Activated B cell treated with CpG ODN at 0.5 μM for 24 hours (primary cell): ENCODE data around the gene PPFIA1. TPM values are rescaled to one million over a fixed set of nuclear protein-coding genes. Genes with fewer than 3 reads are reported as not detected.

Experiments
- ATAC-seq: fragments of 200-7000 bp; cut with Tn5 transposase; one replicate; pipeline ENCODE4 v1.10.0; 2021; ENCODE audit warnings: low read depth, mild to moderate bottlenecking, moderate library complexity
- CTCF ChIA-PET: fragments of 350-600 bp; sonication (Branson Sonifier 250); formaldehyde crosslinking; loops from one replicate; lab custom pipeline; 2021; ENCODE audit warnings: antibody characterized with exemption; lab: Charles Lee
- POLR2A ChIA-PET: fragments of 350-600 bp; sonication (Branson Sonifier 250); formaldehyde crosslinking; loops from one replicate; lab custom pipeline; 2021; ENCODE audit warnings: antibody characterized with exemption; lab: Charles Lee
- DNase-seq: peaks from one replicate; pipeline ENCODE4 v3.0.0; 2022
- H3K27ac Mint-ChIP-seq: one replicate; pipeline ENCODE4 v1.8.0; 2020; ENCODE audit warnings: mixed read lengths
- H3K27me3 Mint-ChIP-seq: one replicate; pipeline ENCODE4 v1.8.0; 2021; ENCODE audit warnings: mixed read lengths
- H3K36me3 Mint-ChIP-seq: one replicate; pipeline ENCODE4 v1.8.0; 2021; ENCODE audit warnings: low read depth, mixed read lengths
- H3K4me1 Mint-ChIP-seq: one replicate; pipeline ENCODE4 v1.8.0; 2021; ENCODE audit warnings: mixed read lengths
- H3K4me3 Mint-ChIP-seq: one replicate; pipeline ENCODE4 v1.8.0; 2020; ENCODE audit warnings: mild to moderate bottlenecking, mixed read lengths
- H3K9me3 Mint-ChIP-seq: one replicate; pipeline ENCODE4 v1.8.0; 2020; ENCODE audit warnings: mixed read lengths
- CTCF ChIP-seq: fragments of 200-600 bp; IDR thresholded peaks from one replicate; pipeline ENCODE4 v1.8.0; 2022; ENCODE audit warnings: antibody characterized with exemption, mild to moderate bottlenecking
- intact Hi-C: fragments of 100-400 bp; cut with micrococcal nuclease; formaldehyde crosslinking; loops from one replicate; pipeline ENCODE4 v1.15.1; 2024
- total RNA-seq: library from RNA; stranded (reverse); gene quantifications from 2 replicates; pipeline ENCODE4 v1.2.3, GENCODE V29; 2022

Gene PPFIA1
- total RNA-seq, 1 donor from 2014 or later, result 53.3 TPM

- TF ChIP-seq CTCF, result no peak
- DNase-seq (no peak), ATAC-seq (no peak)
- Mint-ChIP-seq H3K27ac (no peak overlapping the region), H3K36me3 (peaks cover 78% of the 10 kb centered on the region), H3K4me1 (no peaks in the 10 kb centered on the region), H3K27me3 (no peaks in the 10 kb centered on the region), H3K9me3 (no peaks in the 10 kb centered on the region), H3K4me3 (no peak overlapping the region)
- intact Hi-C loops, result no loop called here
- CTCF ChIA-PET, result no interaction called here
- POLR2A ChIA-PET, result no interaction called here
Measured at GRCh38 chr11:70376621-70377020, 106.1 kb downstream of the PPFIA1 start.

- no peak for ATAC-seq
- no peaks in the 10 kb centered on the region for H3K4me1 Mint-ChIP-seq
Measured at GRCh38 chr11:70377645-70378044, 107.2 kb downstream of the PPFIA1 start.

GRCh38 chr11:70378506-70379134, 108.1 kb downstream of the PPFIA1 start:
- intact Hi-C loops, result no loop called here
- ChIA-PET CTCF (no interaction called here), POLR2A (no interaction called here)
- Mint-ChIP-seq H3K36me3 (peaks cover 80% of the 10 kb centered on the region), H3K4me3 (no peak overlapping the region), H3K4me1 (no peaks in the 10 kb centered on the region), H3K27me3 (no peaks in the 10 kb centered on the region), H3K27ac (no peak overlapping the region), H3K9me3 (no peaks in the 10 kb centered on the region)
- ATAC-seq (no peak), DNase-seq (no peak)
- no peak for TF ChIP-seq CTCF

More at GRCh38 chr11:70377645-70378044, 107.2 kb downstream of the PPFIA1 start:
- no peak overlapping the region for H3K27ac Mint-ChIP-seq
- H3K27me3 Mint-ChIP-seq, result no peaks in the 10 kb centered on the region
- H3K36me3 Mint-ChIP-seq, result peaks cover 81% of the 10 kb centered on the region
- no peak overlapping the region for H3K4me3 Mint-ChIP-seq
- TF ChIP-seq CTCF, result no peak
- no peak for DNase-seq
- intact Hi-C loops, result no loop called here
- ChIA-PET POLR2A (no interaction called here), CTCF (no interaction called here)
- H3K9me3 Mint-ChIP-seq, result no peaks in the 10 kb centered on the region

- intact Hi-C loops, result no loop called here
- ATAC-seq (no peak), DNase-seq (no peak)
- no peak for TF ChIP-seq CTCF
- H3K4me1 Mint-ChIP-seq, result no peaks in the 10 kb centered on the region
- H3K36me3 Mint-ChIP-seq, result peaks cover 73% of the 10 kb centered on the region
- no peak overlapping the region for H3K4me3 Mint-ChIP-seq
- no peak overlapping the region for H3K27ac Mint-ChIP-seq
- POLR2A ChIA-PET, result no interaction called here
- no peaks in the 10 kb centered on the region for H3K27me3 Mint-ChIP-seq
- no peaks in the 10 kb centered on the region for H3K9me3 Mint-ChIP-seq
- CTCF ChIA-PET, result no interaction called here
Measured at GRCh38 chr11:70381350-70381749, 110.9 kb downstream of the PPFIA1 start.

GRCh38 chr11:70381872-70382861, 111.7 kb downstream of the PPFIA1 start:
- ChIA-PET POLR2A (no interaction called here), CTCF (no interaction called here)
- intact Hi-C loops, result no loop called here
- Mint-ChIP-seq H3K27me3 (no peaks in the 10 kb centered on the region), H3K9me3 (no peaks in the 10 kb centered on the region), H3K36me3 (peaks cover 65% of the 10 kb centered on the region), H3K4me3 (no peak overlapping the region), H3K4me1 (no peaks in the 10 kb centered on the region), H3K27ac (no peak overlapping the region)
- DNase-seq, result no peak
- TF ChIP-seq CTCF, result no peak
- no peak for ATAC-seq
